ENCODE results near the gene ZC3H10.

- TF ChIP-seq, protein P1, sequence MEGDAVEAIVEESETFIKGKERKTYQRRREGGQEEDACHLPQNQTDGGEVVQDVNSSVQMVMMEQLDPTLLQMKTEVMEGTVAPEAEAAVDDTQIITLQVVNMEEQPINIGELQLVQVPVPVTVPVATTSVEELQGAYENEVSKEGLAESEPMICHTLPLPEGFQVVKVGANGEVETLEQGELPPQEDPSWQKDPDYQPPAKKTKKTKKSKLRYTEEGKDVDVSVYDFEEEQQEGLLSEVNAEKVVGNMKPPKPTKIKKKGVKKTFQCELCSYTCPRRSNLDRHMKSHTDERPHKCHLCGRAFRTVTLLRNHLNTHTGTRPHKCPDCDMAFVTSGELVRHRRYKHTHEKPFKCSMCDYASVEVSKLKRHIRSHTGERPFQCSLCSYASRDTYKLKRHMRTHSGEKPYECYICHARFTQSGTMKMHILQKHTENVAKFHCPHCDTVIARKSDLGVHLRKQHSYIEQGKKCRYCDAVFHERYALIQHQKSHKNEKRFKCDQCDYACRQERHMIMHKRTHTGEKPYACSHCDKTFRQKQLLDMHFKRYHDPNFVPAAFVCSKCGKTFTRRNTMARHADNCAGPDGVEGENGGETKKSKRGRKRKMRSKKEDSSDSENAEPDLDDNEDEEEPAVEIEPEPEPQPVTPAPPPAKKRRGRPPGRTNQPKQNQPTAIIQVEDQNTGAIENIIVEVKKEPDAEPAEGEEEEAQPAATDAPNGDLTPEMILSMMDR (IDR thresholded peaks at IDR 0.05), result no peak
- TF ChIP-seq POLR2A (IDR thresholded peaks at IDR 0.05), result no peak
These were observed 37.4 kb upstream of the ZC3H10 start for GRCh38 chr12:56080556-56081138.

All from adrenal gland (tissue), 5 donors.